Measurements from ENCODE around the gene ANTXR2. TPM values are rescaled to one million over a fixed set of nuclear protein-coding genes. Genes with fewer than 3 reads are reported as not detected.

ANTXR2 gene
- total RNA-seq, 1 donor from 2014 or later, result 46.9 TPM

- H3K4me1 Mint-ChIP-seq (ENCODE audit: low read depth), result peaks cover 11% of the 10 kb centered on the region
- H3K36me3 Mint-ChIP-seq (ENCODE audit: insufficient read depth), result no peaks in the 10 kb centered on the region
- H3K4me3 Mint-ChIP-seq (ENCODE audit: low read depth), result no peak overlapping the region
- H3K27me3 Mint-ChIP-seq, result peaks cover 6% of the 10 kb centered on the region
- TF ChIP-seq, protein P1, sequence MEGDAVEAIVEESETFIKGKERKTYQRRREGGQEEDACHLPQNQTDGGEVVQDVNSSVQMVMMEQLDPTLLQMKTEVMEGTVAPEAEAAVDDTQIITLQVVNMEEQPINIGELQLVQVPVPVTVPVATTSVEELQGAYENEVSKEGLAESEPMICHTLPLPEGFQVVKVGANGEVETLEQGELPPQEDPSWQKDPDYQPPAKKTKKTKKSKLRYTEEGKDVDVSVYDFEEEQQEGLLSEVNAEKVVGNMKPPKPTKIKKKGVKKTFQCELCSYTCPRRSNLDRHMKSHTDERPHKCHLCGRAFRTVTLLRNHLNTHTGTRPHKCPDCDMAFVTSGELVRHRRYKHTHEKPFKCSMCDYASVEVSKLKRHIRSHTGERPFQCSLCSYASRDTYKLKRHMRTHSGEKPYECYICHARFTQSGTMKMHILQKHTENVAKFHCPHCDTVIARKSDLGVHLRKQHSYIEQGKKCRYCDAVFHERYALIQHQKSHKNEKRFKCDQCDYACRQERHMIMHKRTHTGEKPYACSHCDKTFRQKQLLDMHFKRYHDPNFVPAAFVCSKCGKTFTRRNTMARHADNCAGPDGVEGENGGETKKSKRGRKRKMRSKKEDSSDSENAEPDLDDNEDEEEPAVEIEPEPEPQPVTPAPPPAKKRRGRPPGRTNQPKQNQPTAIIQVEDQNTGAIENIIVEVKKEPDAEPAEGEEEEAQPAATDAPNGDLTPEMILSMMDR (IDR thresholded peaks at IDR 0.05; ENCODE audit: unreplicated experiment), result no peak
- DNase-seq (ENCODE audit: low spot score, unreplicated experiment), result no peak
- no peaks in the 10 kb centered on the region for H3K9me3 Mint-ChIP-seq (ENCODE audit: low read depth)
- H3K27ac Mint-ChIP-seq, result no peak overlapping the region
Observed at GRCh38 chr4:79959652-79960051, 113.4 kb downstream of the ANTXR2 start.

GRCh38 chr4:79958466-79959264 lies 114.4 kb downstream of the ANTXR2 start:
- Mint-ChIP-seq H3K9me3 (ENCODE audit: low read depth) (no peaks in the 10 kb centered on the region), H3K4me1 (ENCODE audit: low read depth) (peaks cover 6% of the 10 kb centered on the region), H3K27me3 (no peaks in the 10 kb centered on the region), H3K4me3 (ENCODE audit: low read depth) (no peak overlapping the region), H3K36me3 (ENCODE audit: insufficient read depth) (no peaks in the 10 kb centered on the region), H3K27ac (no peak overlapping the region)
- TF ChIP-seq, protein P1 (IDR thresholded peaks at IDR 0.05; ENCODE audit: unreplicated experiment), result no peak
- DNase-seq (ENCODE audit: low spot score, unreplicated experiment), result no peak

- TF ChIP-seq, protein P1 (IDR thresholded peaks at IDR 0.05; ENCODE audit: unreplicated experiment), result no peak
- Mint-ChIP-seq H3K36me3 (ENCODE audit: insufficient read depth) (no peaks in the 10 kb centered on the region), H3K27me3 (no peaks in the 10 kb centered on the region), H3K9me3 (ENCODE audit: low read depth) (no peaks in the 10 kb centered on the region), H3K4me1 (ENCODE audit: low read depth) (no peaks in the 10 kb centered on the region), H3K4me3 (ENCODE audit: low read depth) (no peak overlapping the region), H3K27ac (no peak overlapping the region)
- DNase-seq (ENCODE audit: low spot score, unreplicated experiment), result no peak
Observed at GRCh38 chr4:79949178-79949577, 123.9 kb downstream of the ANTXR2 start.

DNA sequence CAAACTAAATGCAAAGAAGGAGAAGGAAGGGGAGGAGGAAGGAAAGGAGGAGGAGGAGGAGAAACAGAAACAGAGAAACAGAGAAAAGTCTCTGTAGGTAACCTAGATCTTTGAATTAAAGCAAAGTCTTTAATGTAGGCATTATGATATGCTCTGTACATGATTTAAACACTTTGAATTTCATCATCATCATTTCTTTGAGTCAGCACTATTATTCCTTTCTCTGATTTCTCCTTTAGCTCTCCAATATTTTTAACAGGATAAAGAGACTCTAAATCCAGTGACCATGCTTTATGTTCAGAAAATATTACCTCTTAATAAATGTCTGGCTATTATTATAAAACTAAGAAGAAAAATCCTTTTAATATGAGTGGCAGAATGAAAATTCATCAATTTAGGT lies 124.3 kb downstream of the ANTXR2 start:
- no peak for DNase-seq (ENCODE audit: low spot score, unreplicated experiment)
- Mint-ChIP-seq H3K27me3 (no peaks in the 10 kb centered on the region), H3K4me3 (ENCODE audit: low read depth) (no peak overlapping the region), H3K36me3 (ENCODE audit: insufficient read depth) (no peaks in the 10 kb centered on the region), H3K4me1 (ENCODE audit: low read depth) (no peaks in the 10 kb centered on the region), H3K27ac (no peak overlapping the region), H3K9me3 (ENCODE audit: low read depth) (no peaks in the 10 kb centered on the region)
- TF ChIP-seq, protein P1 (IDR thresholded peaks at IDR 0.05; ENCODE audit: unreplicated experiment), result no peak

GRCh38 chr4:79948261-79948660 lies 124.8 kb downstream of the ANTXR2 start:
- Mint-ChIP-seq H3K36me3 (ENCODE audit: insufficient read depth) (no peaks in the 10 kb centered on the region), H3K9me3 (ENCODE audit: low read depth) (no peaks in the 10 kb centered on the region), H3K4me1 (ENCODE audit: low read depth) (no peaks in the 10 kb centered on the region), H3K27me3 (no peaks in the 10 kb centered on the region), H3K27ac (no peak overlapping the region), H3K4me3 (ENCODE audit: low read depth) (no peak overlapping the region)
- no peak for DNase-seq (ENCODE audit: low spot score, unreplicated experiment)
- TF ChIP-seq, protein P1 (IDR thresholded peaks at IDR 0.05; ENCODE audit: unreplicated experiment), result no peak

Measured in progenitor cell of endocrine pancreas (in vitro differentiated cells).